Pancreas (tissue), 10 donors: ENCODE data around the gene ATP9A. TPM values are rescaled to one million over a fixed set of nuclear protein-coding genes. Genes with fewer than 3 reads are reported as not detected.

Experiments used
- ATAC-seq, 4 donors: fragments of 200-7000 bp; cut with Tn5 transposase; one replicate each; pipeline versions ENCODE4 v1.8.0 to v1.9.1; 2020; ENCODE audit warnings: mild to moderate bottlenecking in 4 of 4, moderate library complexity in 4 of 4
- DNase-seq, 6 donors: peaks; one replicate each; pipeline ENCODE4 v3.0.0-alpha.2; 2020
- FAIRE-seq: peaks from 2 replicates; lab custom pipeline; 2012; peaks lifted over from hg19 to GRCh38; lab: Jason Lieb, UNC
- H3K27ac ChIP-seq, 4 donors: fragments of 200-600 bp; sonication (generic); 1 replicate in 3 of 4; 2 replicates in 1 of 4; pipeline versions ENCODE4 v1.5.0 to v1.8.0; 2020
- H3K27me3 ChIP-seq, 4 donors: fragments of 200-600 bp; one replicate each; pipeline ENCODE4 v1.8.0; 2021
- H3K36me3 ChIP-seq, 3 donors: fragments of 200-600 bp; sonication (generic) in 1 of 3; one replicate each; pipeline versions ENCODE4 v1.5.0 to v1.8.0; 2020 to 2021
- H3K4me1 ChIP-seq, 3 donors: fragments of 200-600 bp; one replicate each; pipeline ENCODE4 v1.8.0; 2021
- H3K4me3 ChIP-seq, 4 donors: fragments of 200-600 bp; sonication (generic) in 2 of 4; one replicate each; pipeline versions ENCODE4 v1.5.0 to v1.8.0; 2020 to 2021
- H3K9me3 ChIP-seq, 4 donors: fragments of 200-600 bp; one replicate each; pipeline ENCODE4 v1.8.0; 2021
- WGBS, 2 donors: extraction: QIAGEN DNeasy Blood & Tissue Kit; methylation state at CpG; one replicate each; pipeline ENCODE4 v1.1.7; 2013; 5-methylcytosine and 5-hydroxymethylcytosine counted together
- intact Hi-C, 3 donors: fragments of 100-400 bp; cut with DNase I; formaldehyde crosslinking; loops; one replicate each; pipeline versions ENCODE4 v1.11.1 to v1.14.2; 2022
- polyA plus RNA-seq, 2 donors: library from polyadenylated mRNA; stranded (reverse); fragments of 200-250 nt; gene quantifications; one replicate each; pipeline ENCODE4 v1.2.3, GENCODE V29; 2013
- total RNA-seq, 6 donors: library from RNA; stranded (reverse); fragmentation: NEBNext Ultra II Directional in 4 of 6; extraction: Animal tissue kit (Norgen Biotek cat#: 25700) in 4 of 6; gene quantifications; one replicate each; pipeline versions ENCODE4 v1.2.1 to v1.2.4, GENCODE V29; 2021 to 2023
- TF ChIP-seq, protein P1 (sequence below), 4 donors: fragments of 200-600 bp; sonication (generic) in 3 of 4; IDR thresholded peaks; one replicate each; pipeline versions ENCODE4 v1.5.0 to v1.8.0; 2021; ENCODE audit warnings: antibody characterized with exemption in 4 of 4
- donor health status: healthy with polysubstance abuse.
- donor health status: DM: no; HTN: no; CAD: no; lungs with moderate emphysema.
- donor health status: DM: no; HTN: no; CAD: no.
- donor health status: control.
- donor health status: control.
- donor health status: Bipolar disorder and iron deficiency.
- donor health status: DM: yes; HTN: yes; CAD: no.
- donor health status: DM: no; HTN: no; CAD: no.
- donor health status: DM: no; HTN: no; CAD: no.
- donor health status: DM: yes; HTN: yes; CAD: no.

ATP9A gene
- total and polyA plus RNA-seq, 8 donors = 5.8 to 41.0 (median 20.0) TPM

GRCh38 chr20:51566594-51566993, 201.6 kb downstream of the ATP9A start:
- DNase-seq (no peak), ATAC-seq (no peak), FAIRE-seq (no peak)
- intact Hi-C loops = no loop called here
- no peaks in the 10 kb centered on the region for H3K36me3 ChIP-seq
- H3K27me3 ChIP-seq = peaks cover 0 to 6% (median 2%) of the 10 kb centered on the region in 4 donors
- H3K27ac ChIP-seq = no peak overlapping the region
- no peaks in the 10 kb centered on the region for H3K9me3 ChIP-seq
- H3K4me3 ChIP-seq = no peak overlapping the region
- TF ChIP-seq, protein P1, sequence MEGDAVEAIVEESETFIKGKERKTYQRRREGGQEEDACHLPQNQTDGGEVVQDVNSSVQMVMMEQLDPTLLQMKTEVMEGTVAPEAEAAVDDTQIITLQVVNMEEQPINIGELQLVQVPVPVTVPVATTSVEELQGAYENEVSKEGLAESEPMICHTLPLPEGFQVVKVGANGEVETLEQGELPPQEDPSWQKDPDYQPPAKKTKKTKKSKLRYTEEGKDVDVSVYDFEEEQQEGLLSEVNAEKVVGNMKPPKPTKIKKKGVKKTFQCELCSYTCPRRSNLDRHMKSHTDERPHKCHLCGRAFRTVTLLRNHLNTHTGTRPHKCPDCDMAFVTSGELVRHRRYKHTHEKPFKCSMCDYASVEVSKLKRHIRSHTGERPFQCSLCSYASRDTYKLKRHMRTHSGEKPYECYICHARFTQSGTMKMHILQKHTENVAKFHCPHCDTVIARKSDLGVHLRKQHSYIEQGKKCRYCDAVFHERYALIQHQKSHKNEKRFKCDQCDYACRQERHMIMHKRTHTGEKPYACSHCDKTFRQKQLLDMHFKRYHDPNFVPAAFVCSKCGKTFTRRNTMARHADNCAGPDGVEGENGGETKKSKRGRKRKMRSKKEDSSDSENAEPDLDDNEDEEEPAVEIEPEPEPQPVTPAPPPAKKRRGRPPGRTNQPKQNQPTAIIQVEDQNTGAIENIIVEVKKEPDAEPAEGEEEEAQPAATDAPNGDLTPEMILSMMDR (IDR thresholded peaks at IDR 0.05) = no peak
- 76 to 84% methylated on average over 4 of the region's 4 CpGs for WGBS, 2 donors
- H3K4me1 ChIP-seq = peaks cover 7 to 20% (median 16%) of the 10 kb centered on the region in 3 donors

GRCh38 chr20:51565298-51566144, 202.7 kb downstream of the ATP9A start:
- ATAC-seq (no peak), DNase-seq (no peak), FAIRE-seq (no peak)
- Histone ChIP-seq H3K4me3 (no peak overlapping the region), H3K4me1 (peaks cover 7 to 28% (median 23%) of the 10 kb centered on the region in 3 donors), H3K27ac (no peak overlapping the region), H3K36me3 (no peaks in the 10 kb centered on the region), H3K9me3 (no peaks in the 10 kb centered on the region), H3K27me3 (peaks cover 0 to 6% (median 2%) of the 10 kb centered on the region in 4 donors)
- WGBS, 2 donors = 68 to 69% methylated on average over 14 of the region's 14 CpGs
- intact Hi-C loops = no loop called here
- TF ChIP-seq, protein P1 (IDR thresholded peaks at IDR 0.05) = no peak

DNA sequence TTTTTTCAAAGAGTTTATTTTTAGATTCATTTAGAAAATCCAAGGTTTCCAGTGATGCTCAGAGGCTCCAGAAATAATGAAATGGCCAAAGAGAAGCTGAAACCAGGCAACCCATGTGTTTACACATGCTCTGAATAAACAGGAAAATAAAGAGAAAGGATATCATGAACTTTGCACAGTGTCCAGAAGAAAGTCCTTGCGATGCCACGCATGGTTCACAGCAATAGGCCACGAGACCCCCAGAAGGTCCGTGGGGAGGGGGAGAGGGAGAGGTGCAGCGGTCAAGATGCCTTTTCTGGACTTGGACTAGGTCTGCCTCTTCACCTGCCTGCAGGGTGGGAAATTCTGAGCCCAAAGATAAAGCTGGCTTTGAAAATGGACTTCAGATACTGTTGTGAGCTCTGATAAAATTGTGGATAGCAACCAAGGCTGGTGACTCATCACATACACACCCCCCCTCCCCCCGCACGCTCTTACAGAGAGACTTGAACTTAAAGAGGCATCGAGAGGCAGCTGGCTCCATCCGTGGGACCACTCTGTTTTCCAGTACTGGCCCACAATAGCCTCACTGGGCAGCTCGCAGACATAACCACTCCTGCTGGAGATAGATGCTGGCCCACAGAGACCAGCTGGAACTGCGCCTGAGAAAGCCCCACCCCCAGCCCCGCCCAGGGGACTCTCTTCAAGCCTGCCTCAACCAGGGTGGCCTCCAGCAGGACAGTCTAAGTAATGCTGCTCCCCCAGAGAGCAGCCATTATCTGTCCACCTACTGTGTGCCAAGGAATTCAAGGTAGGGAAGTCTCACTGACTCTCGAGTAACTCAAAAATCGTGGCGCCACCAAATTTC, 204.5 kb downstream of the ATP9A start:
- intact Hi-C loops = no loop called here
- peak overlapping the region in 1 of 4 donors; percentile 29 for H3K4me3 ChIP-seq

GRCh38 chr20:51563174-51563485, 205.1 kb downstream of the ATP9A start:
- intact Hi-C loops = no loop called here
- H3K27me3 ChIP-seq = peaks cover 0 to 10% (median 2%) of the 10 kb centered on the region in 4 donors
- WGBS, 2 donors = 2 to 3% methylated on average over 9 of the region's 9 CpGs
- peak overlapping the region in 2 of 4 donors; percentile 29 to 47 for H3K4me3 ChIP-seq
- FAIRE-seq = no peak
- H3K27ac ChIP-seq = peak overlapping the region in 2 of 4 donors; percentile 48 to 57
- peak in 3 of 6 donors; percentile 30 to 71 (median 55) for DNase-seq
- TF ChIP-seq, protein P1 (IDR thresholded peaks at IDR 0.05) = no peak
- H3K36me3 ChIP-seq = no peaks in the 10 kb centered on the region
- no peaks in the 10 kb centered on the region for H3K9me3 ChIP-seq
- H3K4me1 ChIP-seq = peaks cover 7 to 31% (median 23%) of the 10 kb centered on the region in 3 donors
- ATAC-seq = peak in 2 of 4 donors; percentile 3 to 7

More for the DNA sequence above, 204.5 kb downstream of the ATP9A start:
- ATAC-seq (peak; percentile 58 to 74 (median 61)), DNase-seq (peak in 5 of 6 donors; percentile 31 to 58 (median 41)), FAIRE-seq (no peak)
- Histone ChIP-seq H3K4me1 (peaks cover 7 to 31% (median 23%) of the 10 kb centered on the region in 3 donors), H3K27me3 (peaks cover 0 to 10% (median 2%) of the 10 kb centered on the region in 4 donors), H3K36me3 (no peaks in the 10 kb centered on the region), H3K27ac (no peak overlapping the region), H3K9me3 (no peaks in the 10 kb centered on the region)
- 31% methylated on average over 15 of the region's 15 CpGs for WGBS, 2 donors
- TF ChIP-seq, protein P1 (IDR thresholded peaks at IDR 0.05) = no peak
